GM03348 (cell line): ENCODE measurements around the gene RAD17.
A peak's percentile ranks its signal among the peaks of the same experiment; 100 is the strongest.
"Not testable (repeated sequence)": the region's sequence is repeated elsewhere in the genome, so short reads cannot be mapped to it uniquely, and the experiment has no call there.

Source experiments
- DNase-seq: peaks from one replicate; pipeline ENCODE4 v3.0.0; 2012; ENCODE audit warnings: low spot score

RAD17 gene

GRCh38 chr5:69369340-69370121 lies at the start of gene RAD17, which contains the start of the genes AK6 and TAF9:
Gene RAD17 (plus strand): TSS chr5:69369818. CDS start chr5:69372209, 2,391 bp downstream.
Gene AK6 (minus strand): TSS chr5:69369520. CDS start chr5:69369490, 30 bp downstream.
Gene TAF9 (minus strand): TSS chr5:69369520. CDS start chr5:69365737, 3,783 bp downstream.
- DNase-seq, result peak; percentile 94

DNA sequence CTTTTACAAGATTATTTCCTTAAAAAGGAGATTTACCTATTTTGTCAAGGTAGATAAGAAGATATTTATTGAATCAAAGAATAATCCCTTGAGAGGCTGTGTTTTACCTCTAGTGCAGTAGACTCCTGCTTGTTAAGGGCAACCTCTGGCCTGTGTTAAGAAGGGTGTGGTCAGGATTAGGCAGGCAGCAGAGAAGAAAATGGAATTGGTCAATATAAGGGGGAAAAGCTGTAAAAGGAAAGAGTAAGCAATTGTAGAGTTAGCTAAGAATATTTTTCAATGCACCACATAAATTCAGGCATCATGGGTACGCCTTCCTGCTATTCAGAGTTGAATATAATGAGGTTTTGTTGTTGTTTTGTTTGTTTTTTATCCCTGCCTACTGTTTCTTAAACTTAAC lies 43.3 kb upstream of the RAD17 start:
- no peak for DNase-seq

DNA sequence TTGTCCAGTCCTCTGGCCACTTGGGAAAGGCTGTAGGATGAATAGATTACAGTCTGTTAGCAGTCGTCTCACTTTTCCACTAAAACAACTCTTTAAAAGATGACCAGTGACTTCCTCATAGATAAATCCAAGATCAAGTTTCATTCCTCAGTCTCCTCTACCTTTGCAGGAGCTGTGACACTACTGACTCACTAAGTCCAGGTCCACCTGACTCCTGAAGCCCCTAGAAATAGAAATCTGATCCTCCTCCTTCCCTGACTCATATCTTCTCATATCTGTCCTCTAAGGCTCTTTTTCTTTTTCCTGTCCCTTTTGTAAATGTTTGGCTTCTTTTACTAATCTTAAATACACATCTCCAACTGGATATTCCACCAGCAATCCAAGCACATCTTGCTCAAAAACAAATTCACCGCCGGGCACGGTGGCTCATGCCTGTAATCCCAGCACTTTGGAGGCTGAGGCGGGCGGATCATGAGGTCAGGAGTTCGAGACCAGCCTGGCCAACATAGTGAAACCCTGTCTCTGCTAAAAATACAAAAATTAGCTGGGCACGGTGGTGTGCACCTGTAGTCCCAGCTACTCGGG lies 39.6 kb upstream of the RAD17 start:
- DNase-seq, result no peak

DNA sequence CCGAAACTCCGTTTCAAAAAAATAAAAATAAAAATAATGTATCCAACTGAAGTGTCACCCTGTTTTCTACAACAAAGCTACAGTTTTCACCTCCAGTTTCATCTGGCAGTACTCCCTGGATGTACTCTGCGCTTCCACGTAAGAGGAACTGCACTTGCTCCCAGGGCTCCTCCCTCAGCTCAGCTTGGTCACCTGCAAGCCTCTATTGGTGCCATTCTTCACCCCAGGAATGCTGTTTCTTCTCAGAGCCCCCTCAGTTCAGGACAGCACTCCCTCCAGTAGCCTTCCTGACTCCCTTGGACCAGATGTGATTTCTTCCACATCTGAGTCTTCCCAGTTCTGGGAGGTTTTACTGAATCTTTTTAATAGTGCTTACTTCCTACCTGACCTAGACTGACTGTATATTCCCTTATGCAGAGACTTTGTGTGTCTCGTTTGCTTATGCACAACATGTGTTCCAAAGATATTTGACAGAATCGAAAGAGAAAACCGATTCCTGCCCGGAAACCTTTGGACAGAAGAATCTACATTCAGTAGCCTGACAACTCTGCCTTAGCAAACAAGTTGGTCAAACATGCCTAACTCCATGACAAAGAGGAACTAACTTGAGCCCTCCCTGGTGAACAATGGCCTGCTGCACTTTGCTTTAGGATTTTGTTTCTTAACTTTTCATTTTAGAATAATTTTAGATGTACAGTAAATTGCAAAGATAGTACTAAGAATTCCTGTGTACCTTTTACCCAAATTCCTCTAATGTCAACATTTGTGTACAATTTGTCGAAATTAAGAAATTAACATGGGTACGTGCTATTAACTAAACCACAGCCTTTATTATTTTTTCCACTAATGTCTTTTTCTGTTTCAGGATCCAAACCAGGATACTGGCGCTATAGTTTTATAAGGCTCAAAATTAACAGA lies 37.8 kb upstream of the RAD17 start:
- no peak for DNase-seq

- DNase-seq, result not testable (repeated sequence)
Observed at GRCh38 chr5:69333668-69334315, 35.8 kb upstream of the RAD17 start.

DNA sequence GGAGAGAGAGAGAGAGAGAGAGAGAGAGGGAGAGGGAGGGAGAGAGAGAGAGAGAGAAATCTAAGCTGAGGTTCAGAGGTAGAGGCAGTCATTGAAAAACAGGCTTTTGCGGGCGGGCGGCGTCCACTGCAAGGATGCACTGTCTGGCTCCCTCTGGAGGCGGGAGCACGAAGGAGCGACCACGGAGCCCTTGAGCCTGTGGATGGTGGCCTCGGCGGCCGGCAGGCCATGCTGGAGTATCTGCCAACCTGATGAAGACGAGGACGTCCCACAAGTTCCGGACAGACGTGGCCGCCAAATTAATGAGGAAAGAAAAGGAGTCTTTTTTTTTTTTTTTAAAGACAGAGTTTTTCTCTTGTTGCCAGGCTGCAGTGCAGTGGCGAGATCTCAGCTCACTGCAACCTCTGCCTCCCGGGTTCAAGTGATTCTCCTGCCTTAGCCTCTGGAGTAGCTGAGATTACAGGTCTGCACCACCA lies 34.8 kb upstream of the RAD17 start:
- peak; percentile 89 for DNase-seq

DNA sequence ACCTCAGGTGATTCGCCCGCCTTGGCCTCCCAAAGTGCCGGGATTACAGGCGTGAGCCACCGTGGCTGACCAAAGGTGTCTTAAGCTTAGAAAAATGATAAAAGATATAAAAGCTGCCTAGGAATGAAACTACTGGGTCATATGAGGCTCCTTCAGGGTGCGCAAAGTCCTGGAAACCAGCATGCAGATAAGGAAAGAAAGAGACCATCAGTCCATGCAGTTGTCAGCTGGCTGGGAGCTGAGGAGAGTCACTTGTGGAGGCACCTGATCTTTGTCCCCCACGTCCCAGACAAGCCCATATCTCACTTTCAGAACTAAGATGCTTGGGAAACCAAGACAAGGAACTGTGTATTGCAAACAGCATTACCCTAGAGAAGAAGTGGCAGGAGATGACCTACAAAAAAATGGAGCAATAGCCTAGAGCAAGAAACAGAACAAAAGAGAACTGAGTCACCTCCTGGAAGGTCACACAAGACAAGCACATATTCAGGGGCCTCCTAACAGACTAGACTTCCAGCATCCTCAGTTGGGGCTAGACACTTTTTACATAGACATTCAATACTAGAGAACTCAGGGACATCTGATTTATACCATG lies 34.2 kb upstream of the RAD17 start:
- no peak for DNase-seq

GRCh38 chr5:69341520-69342161 lies 28.0 kb upstream of the RAD17 start:
- no peak for DNase-seq

DNA sequence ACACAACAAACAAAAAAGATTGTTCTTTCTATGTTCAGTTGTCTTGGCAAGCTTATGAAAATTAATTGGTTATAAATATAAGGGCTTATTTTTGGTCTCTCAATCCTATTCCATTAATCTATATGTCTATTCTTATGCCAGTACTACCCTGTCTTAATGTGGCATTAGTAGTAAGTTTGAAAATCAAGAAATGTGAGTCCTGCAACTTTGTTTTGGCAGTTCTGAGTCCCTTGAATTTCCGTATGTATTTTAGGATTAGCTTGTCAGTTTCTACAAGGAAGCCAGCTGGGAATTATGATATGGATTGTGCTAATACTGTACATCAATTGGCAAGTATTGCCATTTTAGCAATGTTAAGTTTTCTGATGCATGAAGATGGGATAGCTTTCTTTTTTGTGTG lies 26.5 kb upstream of the RAD17 start:
- no peak for DNase-seq

- no peak for DNase-seq
Observed at GRCh38 chr5:69350664-69351063, 19.0 kb upstream of the RAD17 start.

DNA sequence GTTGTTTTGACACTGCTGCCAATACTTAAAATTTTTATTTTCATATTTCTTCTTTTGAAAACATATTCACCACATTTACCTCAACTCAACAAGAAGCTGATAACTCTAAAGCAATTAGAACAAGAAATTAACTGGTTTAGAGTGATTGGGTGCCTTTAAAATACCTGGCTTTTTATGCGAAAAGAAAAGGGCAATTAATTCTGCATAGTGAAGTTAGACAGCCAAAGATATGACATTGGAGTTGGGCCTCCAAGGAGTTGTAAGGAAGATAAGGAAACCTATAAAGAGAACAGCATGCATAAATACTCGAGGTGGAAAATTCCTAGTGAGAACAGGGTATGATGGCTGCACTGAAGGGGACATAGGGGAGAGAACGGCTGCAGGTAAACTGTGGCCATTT lies 9.9 kb upstream of the RAD17 start:
- DNase-seq, result no peak

DNA sequence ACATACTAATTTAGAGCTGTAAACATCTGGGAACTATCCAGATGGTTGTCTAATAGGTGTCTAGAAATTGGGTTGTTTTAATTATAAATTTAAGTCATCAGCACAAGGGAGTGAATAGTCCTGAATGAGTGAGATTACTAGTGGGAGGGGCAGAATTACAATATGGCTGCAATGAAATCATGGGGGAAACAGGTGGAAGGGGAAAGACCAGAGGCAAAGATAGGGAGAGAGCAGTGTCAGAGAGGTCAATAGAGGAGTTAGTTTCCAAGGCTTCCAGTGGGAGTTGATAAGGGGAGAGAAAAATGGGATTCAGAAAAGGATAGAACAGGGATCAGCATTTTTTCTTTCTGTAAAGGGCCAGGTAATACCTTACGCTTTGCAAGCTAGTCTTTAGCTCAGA lies 9.2 kb upstream of the RAD17 start:
- DNase-seq, result no peak

- peak; percentile 12 for DNase-seq
Observed at GRCh38 chr5:69364414-69364813, 5.2 kb upstream of the RAD17 start.

GRCh38 chr5:69364850-69365249 lies 4.8 kb upstream of the RAD17 start:
- no peak for DNase-seq

GRCh38 chr5:69367697-69368279 lies 1.8 kb upstream of the RAD17 start:
- no peak for DNase-seq

DNA sequence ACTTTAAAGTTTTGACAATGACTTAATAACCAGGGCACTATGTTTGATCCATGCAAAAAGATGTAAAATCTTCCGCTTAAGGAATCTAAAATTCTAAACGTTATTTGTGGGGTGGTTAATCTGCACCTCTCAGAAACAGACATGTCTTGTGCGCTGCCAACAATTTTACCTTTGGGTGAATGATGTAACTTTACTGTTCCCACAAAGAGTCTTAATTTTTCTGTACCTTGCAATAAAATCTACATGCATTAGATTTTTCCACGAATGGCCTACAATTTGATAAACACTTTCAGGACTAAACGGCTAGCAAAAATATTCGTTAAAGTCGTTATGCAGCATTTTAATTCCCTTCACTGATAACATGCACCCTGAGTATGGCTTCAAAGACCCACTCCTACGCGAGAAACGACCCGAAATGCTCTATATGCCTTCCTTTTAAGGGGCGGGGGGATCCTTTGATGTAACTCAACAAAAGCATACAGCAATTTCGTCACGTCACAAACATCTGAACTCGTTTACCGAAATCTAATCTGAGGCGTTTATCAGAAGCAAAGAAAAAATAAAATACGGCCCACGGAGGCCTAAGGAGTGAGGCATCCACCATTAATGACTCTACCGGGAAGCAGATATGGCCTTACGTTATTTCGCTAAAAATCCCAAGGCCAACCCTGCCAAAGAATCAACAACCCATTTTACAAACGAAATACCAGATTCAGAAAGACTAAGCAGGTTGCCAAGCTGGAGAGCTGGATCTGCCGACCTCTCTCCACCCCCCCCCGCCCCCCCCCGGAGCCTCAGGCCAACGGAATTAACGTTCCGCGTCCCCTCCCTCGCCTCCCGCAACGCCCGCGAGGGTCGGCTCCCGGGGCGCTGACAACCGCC lies 919 bp upstream of the RAD17 start:
- no peak for DNase-seq

DNA sequence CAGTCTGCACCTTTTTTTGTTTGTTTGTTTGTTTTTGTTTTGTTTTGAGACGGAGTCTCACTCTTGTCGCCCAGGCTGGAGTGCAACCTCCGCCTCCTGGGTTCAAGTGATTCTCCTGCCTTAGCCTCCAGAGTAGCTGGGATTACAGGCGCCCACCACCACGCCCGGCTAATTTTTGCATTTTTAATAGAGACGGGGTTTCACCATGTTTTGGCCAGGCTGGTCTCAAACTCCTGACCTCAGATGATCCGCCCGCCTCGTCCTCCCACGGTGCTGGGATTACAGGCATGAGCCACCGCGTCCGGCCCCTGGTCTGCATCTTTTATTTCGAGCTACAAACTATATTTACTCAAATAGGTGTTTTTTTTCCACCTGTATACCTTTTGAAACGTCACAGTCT lies 717 bp downstream of the RAD17 start:
- DNase-seq, result not testable (repeated sequence)

DNA sequence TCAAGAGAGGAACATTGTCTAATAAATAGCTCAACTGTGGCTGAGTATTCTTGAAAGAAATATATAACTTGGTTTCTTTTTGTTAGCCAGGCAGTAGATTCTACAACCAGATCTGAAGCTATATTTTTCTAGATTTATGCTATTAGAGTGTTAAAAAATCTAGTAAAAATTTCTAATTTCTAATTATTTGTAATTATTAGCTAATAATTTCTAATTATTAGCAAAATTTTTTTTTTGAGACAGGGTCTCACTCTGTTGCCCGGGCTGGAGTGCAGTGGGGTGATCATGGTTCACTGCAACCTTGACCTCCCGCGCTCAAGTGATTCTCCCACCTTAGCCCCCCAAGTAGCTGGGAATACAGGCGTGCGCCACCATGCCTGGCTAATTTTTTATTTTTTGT lies 2.8 kb downstream of the RAD17 start:
- DNase-seq, result no peak

DNA sequence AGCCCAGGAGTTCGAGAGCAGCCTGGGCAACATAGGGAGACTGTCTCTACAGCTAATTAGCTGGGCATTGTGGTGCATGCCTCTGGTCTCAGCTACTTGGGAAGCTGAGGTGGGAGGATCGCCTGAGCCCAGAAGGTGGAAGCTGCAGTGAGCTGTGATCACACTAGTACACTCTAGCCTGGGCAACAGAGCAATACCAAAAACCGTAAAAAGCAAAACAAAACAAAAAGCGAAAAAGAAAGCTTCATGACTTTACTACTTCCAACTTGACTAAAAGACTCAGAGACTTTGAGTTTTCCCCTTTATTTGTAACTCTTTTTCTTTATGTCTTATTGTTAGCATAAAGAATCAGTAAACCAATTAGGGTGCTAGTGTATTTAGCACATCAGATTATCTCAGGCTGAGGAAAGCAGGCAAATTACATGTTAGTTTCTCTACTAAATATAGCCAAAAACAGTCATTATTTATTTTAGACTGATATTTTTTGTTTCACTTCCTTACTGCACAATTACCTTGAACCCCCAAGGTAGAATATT lies 5.4 kb downstream of the RAD17 start:
- no peak for DNase-seq
